ENCODE measurements around the gene SHROOM4. TPM values are rescaled to one million over a fixed set of nuclear protein-coding genes. Genes with fewer than 3 reads are reported as not detected.

SHROOM4 gene
- total RNA-seq, 1 experiment from 2014 or later, result 0.05 TPM

GRCh38 chrX:50609796-50610195 lies 204.2 kb downstream of the SHROOM4 start:
- no peak for DNase-seq (ENCODE audit: low read depth, low spot score)
- RAD21 ChIA-PET (ENCODE audit: low non-redundant PET in 1 of 2, low total read pairs in 2 of 2, uncharacterized antibody in 2 of 2, unreplicated experiment in 2 of 2), result no interaction called here
- intact Hi-C loops (cut with micrococcal nuclease), result no loop called here

More at GRCh38 chrX:50609796-50610195, 204.2 kb downstream of the SHROOM4 start:
- Histone ChIP-seq H3K4me2 (ENCODE audit: low read length) (no peak overlapping the region), H2AFZ (ENCODE audit: low read depth, low read length, poor library complexity, severe bottlenecking) (no peak overlapping the region), H3K9me2 (ENCODE audit: insufficient read depth) (no peaks in the 10 kb centered on the region), H3K27me3 (ENCODE audit: insufficient read depth, low read length) (no peaks in the 10 kb centered on the region), H3K79me2 (ENCODE audit: insufficient read depth, low read length) (no peaks in the 10 kb centered on the region), H3K9me3 (ENCODE audit: control insufficient read depth in 1 of 2, insufficient read depth in 1 of 2, low read depth in 1 of 2, low read length in 2 of 2) (no peaks in the 10 kb centered on the region), H3K9ac (ENCODE audit: low read length) (no peak overlapping the region), H3K36me3 (ENCODE audit: control insufficient read depth in 1 of 2, insufficient read depth in 2 of 2, low read length in 2 of 2) (no peaks in the 10 kb centered on the region), H3K4me1 (ENCODE audit: control insufficient read depth in 1 of 2, insufficient read depth in 2 of 2, low read length in 2 of 2) (no peaks in the 10 kb centered on the region), H4K20me1 (ENCODE audit: insufficient read depth) (no peaks in the 10 kb centered on the region), H3K27ac (ENCODE audit: low read depth, low read length) (no peak overlapping the region), H3K4me3 (replicated peaks in 1 of 2; ENCODE audit: low read depth in 1 of 2, low read length in 2 of 2) (no peak overlapping the region)
- ATAC-seq, result no peak
- POLR2A ChIA-PET, result no interaction called here
- no TSS peak for BruUV-seq (replicated peaks)
- CTCF ChIA-PET, result no interaction called here
- TF ChIP-seq CTCF (IDR thresholded peaks at IDR 0.05 in 2 of 3, conservative IDR thresholded peaks at IDR 0.05 in 1 of 3; ENCODE audit: borderline replicate concordance in 1 of 3, insufficient read depth in 1 of 3, low read depth in 2 of 3, low read length in 2 of 3), result no peak
- TF ChIP-seq SRF (IDR thresholded peaks at IDR 0.05; ENCODE audit: low read depth), result no peak
- TF ChIP-seq TCF7L2 (IDR thresholded peaks at IDR 0.05; ENCODE audit: borderline replicate concordance, extremely low read depth, insufficient read depth, insufficient read length), result no peak
- no peak for TF ChIP-seq ZBTB33 (IDR thresholded peaks at IDR 0.05; ENCODE audit: extremely low read depth, insufficient replicate concordance, low read length)
- no peak for TF ChIP-seq FOSL1 (IDR thresholded peaks at IDR 0.05; ENCODE audit: low read depth)
- no peak for TF ChIP-seq RAD21 (IDR thresholded peaks at IDR 0.05; ENCODE audit: low read depth)
- TF ChIP-seq EGR1 (IDR thresholded peaks at IDR 0.05; ENCODE audit: low read depth), result no peak
- no peak for TF ChIP-seq REST (IDR thresholded peaks at IDR 0.05; ENCODE audit: low read depth)
